ENCODE data around the gene TTLL6. TPM values are rescaled to one million over a fixed set of nuclear protein-coding genes. Genes with fewer than 3 reads are reported as not detected.

TTLL6 gene
- total and polyA plus RNA-seq, 4 donors, result 0.13 to 0.21 TPM; not detected in 2

GRCh38 chr17:48738803-48739526 lies 78.1 kb downstream of the TTLL6 start:
- Histone ChIP-seq H3K4me3 (ENCODE audit: low read length in 2 of 2) (no peak overlapping the region), H3K4me1 (ENCODE audit: control insufficient read depth in 1 of 2, insufficient read depth in 2 of 2, low read length in 2 of 2) (no peaks in the 10 kb centered on the region), H3K27ac (ENCODE audit: low read depth in 1 of 2, low read length in 2 of 2) (no peak overlapping the region), H3K27me3 (ENCODE audit: control insufficient read depth in 1 of 2, insufficient read depth in 2 of 2, low read length in 1 of 2) (peaks cover 0 to 1% of the 10 kb centered on the region in 2 donors), H3K9me3 (ENCODE audit: control insufficient read depth, low read length) (no peaks in the 10 kb centered on the region), H3K36me3 (ENCODE audit: control insufficient read depth in 1 of 2, insufficient read depth in 2 of 2, low read length in 1 of 2) (no peaks in the 10 kb centered on the region)
- peak in 1 of 2 donors; percentile 68 for DNase-seq
- no peak for ATAC-seq (ENCODE audit: low FRiP score)
- WGBS, 2 donors, result 6% methylated on average over 37 of the region's 37 CpGs
- intact Hi-C loops (cut with DNase I), result no loop called here

- no peaks in the 10 kb centered on the region for H3K36me3 ChIP-seq (ENCODE audit: control insufficient read depth in 1 of 2, insufficient read depth in 2 of 2, low read length in 1 of 2)
Observed at GRCh38 chr17:48738424-48738802, 78.6 kb downstream of the TTLL6 start.

GRCh38 chr17:48737330-48738043 lies 79.5 kb downstream of the TTLL6 start:
- no peaks in the 10 kb centered on the region for H3K4me1 ChIP-seq (ENCODE audit: control insufficient read depth in 1 of 2, insufficient read depth in 2 of 2, low read length in 2 of 2)
- peaks cover 0 to 1% of the 10 kb centered on the region in 2 donors for H3K27me3 ChIP-seq (ENCODE audit: control insufficient read depth in 1 of 2, insufficient read depth in 2 of 2, low read length in 1 of 2)
- H3K9me3 ChIP-seq (ENCODE audit: control insufficient read depth, low read length), result no peaks in the 10 kb centered on the region
- H3K27ac ChIP-seq (ENCODE audit: low read depth in 1 of 2, low read length in 2 of 2), result no peak overlapping the region
- DNase-seq, result peak in 1 of 2 donors; percentile 20
- intact Hi-C loops (cut with DNase I), result no loop called here
- H3K4me3 ChIP-seq (ENCODE audit: low read length in 2 of 2), result no peak overlapping the region
- ATAC-seq (ENCODE audit: low FRiP score), result no peak
- H3K36me3 ChIP-seq (ENCODE audit: control insufficient read depth in 1 of 2, insufficient read depth in 2 of 2, low read length in 1 of 2), result no peaks in the 10 kb centered on the region
- WGBS, 2 donors, result 53 to 64% methylated on average over 4 of the region's 4 CpGs

More at GRCh38 chr17:48738424-48738802, 78.6 kb downstream of the TTLL6 start:
- Histone ChIP-seq H3K4me3 (ENCODE audit: low read length in 2 of 2) (no peak overlapping the region), H3K27ac (ENCODE audit: low read depth in 1 of 2, low read length in 2 of 2) (no peak overlapping the region), H3K27me3 (ENCODE audit: control insufficient read depth in 1 of 2, insufficient read depth in 2 of 2, low read length in 1 of 2) (peaks cover 0 to 1% of the 10 kb centered on the region in 2 donors), H3K4me1 (ENCODE audit: control insufficient read depth in 1 of 2, insufficient read depth in 2 of 2, low read length in 2 of 2) (no peaks in the 10 kb centered on the region), H3K9me3 (ENCODE audit: control insufficient read depth, low read length) (no peaks in the 10 kb centered on the region)
- intact Hi-C loops (cut with DNase I), result no loop called here
- peak in 1 of 2 donors; percentile 33 for DNase-seq
- 4 to 5% methylated on average over 11 of the region's 11 CpGs for WGBS, 2 donors
- no peak for ATAC-seq (ENCODE audit: low FRiP score)

- intact Hi-C loops (cut with DNase I), result loop anchor here in 1 of 2 donors (1.0 kb wide), 1 partner anchor 10 kb away; no protein-coding TSS in a partner anchor
Observed at GRCh38 chr17:48735062-48735351, 82.0 kb downstream of the TTLL6 start.

GRCh38 chr17:48734333-48735061 lies 82.5 kb downstream of the TTLL6 start:
- peaks cover 0 to 1% of the 10 kb centered on the region in 2 donors for H3K27me3 ChIP-seq (ENCODE audit: control insufficient read depth in 1 of 2, insufficient read depth in 2 of 2, low read length in 1 of 2)
- intact Hi-C loops (cut with DNase I), result loop anchor here in 1 of 2 donors (1.0 kb wide), 1 partner anchor 11 kb away; no protein-coding TSS in a partner anchor

More at GRCh38 chr17:48735062-48735351, 82.0 kb downstream of the TTLL6 start:
- Histone ChIP-seq H3K4me3 (ENCODE audit: low read length in 2 of 2) (no peak overlapping the region), H3K36me3 (ENCODE audit: control insufficient read depth in 1 of 2, insufficient read depth in 2 of 2, low read length in 1 of 2) (no peaks in the 10 kb centered on the region), H3K27ac (ENCODE audit: low read depth in 1 of 2, low read length in 2 of 2) (no peak overlapping the region), H3K9me3 (ENCODE audit: control insufficient read depth, low read length) (no peaks in the 10 kb centered on the region), H3K27me3 (ENCODE audit: control insufficient read depth in 1 of 2, insufficient read depth in 2 of 2, low read length in 1 of 2) (peaks cover 0 to 1% of the 10 kb centered on the region in 2 donors), H3K4me1 (ENCODE audit: control insufficient read depth in 1 of 2, insufficient read depth in 2 of 2, low read length in 2 of 2) (no peaks in the 10 kb centered on the region)
- DNase-seq (no peak), ATAC-seq (ENCODE audit: low FRiP score) (no peak)
- 4 to 10% methylated on average over 7 of the region's 7 CpGs for WGBS, 2 donors

GRCh38 chr17:48733632-48734328 lies 83.2 kb downstream of the TTLL6 start:
- intact Hi-C loops (cut with DNase I), result no loop called here
- Histone ChIP-seq H3K9me3 (ENCODE audit: control insufficient read depth, low read length) (no peaks in the 10 kb centered on the region), H3K27ac (ENCODE audit: low read depth in 1 of 2, low read length in 2 of 2) (no peak overlapping the region), H3K27me3 (ENCODE audit: control insufficient read depth in 1 of 2, insufficient read depth in 2 of 2, low read length in 1 of 2) (peaks cover 0 to 1% of the 10 kb centered on the region in 2 donors), H3K4me3 (ENCODE audit: low read length in 2 of 2) (no peak overlapping the region), H3K36me3 (ENCODE audit: control insufficient read depth in 1 of 2, insufficient read depth in 2 of 2, low read length in 1 of 2) (no peaks in the 10 kb centered on the region), H3K4me1 (ENCODE audit: control insufficient read depth in 1 of 2, insufficient read depth in 2 of 2, low read length in 2 of 2) (no peaks in the 10 kb centered on the region)
- WGBS, 2 donors, result 11 to 12% methylated on average over 22 of the region's 22 CpGs
- DNase-seq (peak in 1 of 2 donors; percentile 64), ATAC-seq (ENCODE audit: low FRiP score) (no peak)

More at GRCh38 chr17:48734333-48735061, 82.5 kb downstream of the TTLL6 start:
- H3K9me3 ChIP-seq (ENCODE audit: control insufficient read depth, low read length), result no peaks in the 10 kb centered on the region
- H3K4me1 ChIP-seq (ENCODE audit: control insufficient read depth in 1 of 2, insufficient read depth in 2 of 2, low read length in 2 of 2), result no peaks in the 10 kb centered on the region
- no peaks in the 10 kb centered on the region for H3K36me3 ChIP-seq (ENCODE audit: control insufficient read depth in 1 of 2, insufficient read depth in 2 of 2, low read length in 1 of 2)
- ATAC-seq (ENCODE audit: low FRiP score) (peak; percentile 36), DNase-seq (peak in 1 of 2 donors; percentile 36)
- 10% methylated on average over 14 of the region's 14 CpGs for WGBS, 2 donors
- no peak overlapping the region for H3K4me3 ChIP-seq (ENCODE audit: low read length in 2 of 2)
- no peak overlapping the region for H3K27ac ChIP-seq (ENCODE audit: low read depth in 1 of 2, low read length in 2 of 2)

- 4 to 7% methylated on average over 50 of the region's 50 CpGs for WGBS, 2 donors
- DNase-seq (peak in 1 of 2 donors; percentile 74), ATAC-seq (ENCODE audit: low FRiP score) (no peak)
- no peaks in the 10 kb centered on the region for H3K36me3 ChIP-seq (ENCODE audit: control insufficient read depth in 1 of 2, insufficient read depth in 2 of 2, low read length in 1 of 2)
- H3K9me3 ChIP-seq (ENCODE audit: control insufficient read depth, low read length), result no peaks in the 10 kb centered on the region
- no peak overlapping the region for H3K4me3 ChIP-seq (ENCODE audit: low read length in 2 of 2)
- no peaks in the 10 kb centered on the region for H3K27me3 ChIP-seq (ENCODE audit: control insufficient read depth in 1 of 2, insufficient read depth in 2 of 2, low read length in 1 of 2)
- no peaks in the 10 kb centered on the region for H3K4me1 ChIP-seq (ENCODE audit: control insufficient read depth in 1 of 2, insufficient read depth in 2 of 2, low read length in 2 of 2)
- H3K27ac ChIP-seq (ENCODE audit: low read depth in 1 of 2, low read length in 2 of 2), result no peak overlapping the region
- intact Hi-C loops (cut with DNase I), result no loop called here
Observed at GRCh38 chr17:48732688-48733629, 84.1 kb downstream of the TTLL6 start.

All from aorta (tissue), 5 donors.